MCF 10A (cell line): ENCODE data around the gene C2orf78. TPM values are rescaled to one million over a fixed set of nuclear protein-coding genes. Genes with fewer than 3 reads are reported as not detected.
A peak's percentile ranks its signal among the peaks of the same experiment; 100 is the strongest.

ENCODE experiments used
- BruUV-seq: library from RNA; stranded (reverse); fragments of 400-500 nt; replicated peaks from 2 replicates; lab custom pipeline; 2021; lab: Mats Ljungman, UMichigan
- CTCF ChIA-PET: fragments of 300-600 bp; sonication (Branson Sonifier 250); formaldehyde crosslinking; extraction: SDS; loops from one replicate; lab custom pipeline; 2021; ENCODE audit warnings: antibody characterized with exemption, inconsistent platforms; lab: Yijun Ruan, JAX
- POLR2A ChIA-PET: fragments of 300-600, 350-650 bp; sonication (Branson Sonifier 250); formaldehyde crosslinking; extraction: SDS; loops from one replicate; lab custom pipeline; 2020; ENCODE audit warnings: antibody characterized with exemption, inconsistent platforms; lab: Yijun Ruan, JAX
- DNase-seq: peaks from one replicate; pipeline ENCODE4 v3.0.0-alpha.2; 2018; ENCODE audit not compliant: unreplicated experiment
- H3K27ac Mint-ChIP-seq: one replicate; pipeline ENCODE4 v1.8.0; 2022; ENCODE audit warnings: mild to moderate bottlenecking, low read depth, mixed read lengths; ENCODE audit not compliant: unreplicated experiment
- H3K27me3 Mint-ChIP-seq: one replicate; pipeline ENCODE4 v1.8.0; 2022; ENCODE audit warnings: mixed read lengths; ENCODE audit not compliant: insufficient read depth, unreplicated experiment
- H3K36me3 Mint-ChIP-seq: one replicate; pipeline ENCODE4 v1.8.0; 2022; ENCODE audit warnings: mild to moderate bottlenecking, moderate library complexity, mixed read lengths; ENCODE audit not compliant: insufficient read depth, unreplicated experiment
- H3K4me1 Mint-ChIP-seq: one replicate; pipeline ENCODE4 v1.8.0; 2022; ENCODE audit warnings: mixed read lengths; ENCODE audit not compliant: insufficient read depth, unreplicated experiment
- H3K4me3 Mint-ChIP-seq: one replicate; pipeline ENCODE4 v1.8.0; 2022; ENCODE audit warnings: mild to moderate bottlenecking, moderate library complexity, mixed read lengths; ENCODE audit not compliant: unreplicated experiment
- H3K9me3 Mint-ChIP-seq: one replicate; pipeline ENCODE4 v1.8.0; 2022; ENCODE audit warnings: mixed read lengths; ENCODE audit not compliant: unreplicated experiment
- CTCF ChIP-seq: fragments of 200-600 bp; IDR thresholded peaks from one replicate; pipeline ENCODE4 v1.8.0; 2022; ENCODE audit warnings: antibody characterized with exemption, mild to moderate bottlenecking; ENCODE audit not compliant: unreplicated experiment
- intact Hi-C: fragments of 100-400 bp; cut with micrococcal nuclease; formaldehyde crosslinking; loops from 2 replicates; pipeline ENCODE4 v1.14.1; 2022
- total RNA-seq: library from RNA; stranded (reverse); gene quantifications from 2 replicates; pipeline ENCODE4 v1.2.3, GENCODE V29; 2022

The C2orf78 gene
- total RNA-seq, 1 experiment from 2014 or later, result not detected

DNA sequence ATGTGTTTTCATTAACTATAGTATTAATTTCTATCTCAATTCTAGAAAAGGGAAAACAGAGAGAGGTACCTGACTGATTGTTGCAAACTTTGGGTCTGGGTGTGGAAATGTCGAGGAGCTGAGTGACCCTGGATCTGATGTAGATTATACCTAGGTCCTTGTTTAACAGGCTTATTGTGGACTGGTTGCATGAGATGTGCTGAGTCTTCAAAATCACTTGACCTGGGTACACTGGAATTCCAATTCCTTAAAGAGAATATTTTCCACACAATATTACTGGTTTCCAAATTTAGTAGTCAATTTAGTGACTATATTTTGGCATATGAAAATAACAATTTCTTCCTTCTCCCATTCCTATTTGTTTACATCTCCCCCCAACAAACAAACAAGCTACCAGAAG lies 17.6 kb upstream of the C2orf78 start:
- no TSS peak for BruUV-seq
- DNase-seq, result no peak
- CTCF ChIA-PET, result no interaction called here

DNA sequence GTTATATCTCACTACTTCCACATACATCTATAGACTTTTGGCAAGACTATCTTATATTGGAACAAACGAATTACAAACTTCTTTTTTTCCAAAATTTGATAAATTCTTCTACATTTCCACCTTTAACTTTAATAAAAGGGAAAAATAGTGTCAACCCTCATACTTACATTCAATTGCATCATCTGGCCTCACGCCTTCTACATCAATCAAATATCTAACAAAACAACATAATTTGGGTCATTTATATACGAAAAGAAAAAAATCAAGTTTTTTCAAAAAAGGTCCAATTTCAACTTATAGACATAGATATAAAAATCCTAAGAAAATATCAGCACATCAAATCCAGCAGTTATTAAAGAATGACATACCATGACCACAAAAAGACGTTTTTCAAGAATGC lies 17.0 kb upstream of the C2orf78 start:
- Mint-ChIP-seq H3K27ac (no peak overlapping the region), H3K9me3 (no peaks in the 10 kb centered on the region), H3K36me3 (peaks cover 99% of the 10 kb centered on the region), H3K4me1 (peaks cover 17% of the 10 kb centered on the region), H3K27me3 (no peaks in the 10 kb centered on the region), H3K4me3 (no peak overlapping the region)
- TF ChIP-seq CTCF, result no peak
- CTCF ChIA-PET, result no interaction called here
- no peak for DNase-seq
- BruUV-seq, result no TSS peak
- intact Hi-C loops, result no loop called here
- POLR2A ChIA-PET, result no interaction called here

More for the DNA sequence above, 17.6 kb upstream of the C2orf78 start:
- TF ChIP-seq CTCF, result no peak
- H3K36me3 Mint-ChIP-seq, result peaks cover 99% of the 10 kb centered on the region
- H3K27ac Mint-ChIP-seq, result no peak overlapping the region
- intact Hi-C loops, result no loop called here
- H3K4me1 Mint-ChIP-seq, result peaks cover 17% of the 10 kb centered on the region
- no peak overlapping the region for H3K4me3 Mint-ChIP-seq
- no peaks in the 10 kb centered on the region for H3K9me3 Mint-ChIP-seq
- no peaks in the 10 kb centered on the region for H3K27me3 Mint-ChIP-seq
- POLR2A ChIA-PET, result interaction anchor here (1.2 kb wide), 1 partner anchor 9 kb away, joined by 3 read pairs; no protein-coding TSS in a partner anchor

DNA sequence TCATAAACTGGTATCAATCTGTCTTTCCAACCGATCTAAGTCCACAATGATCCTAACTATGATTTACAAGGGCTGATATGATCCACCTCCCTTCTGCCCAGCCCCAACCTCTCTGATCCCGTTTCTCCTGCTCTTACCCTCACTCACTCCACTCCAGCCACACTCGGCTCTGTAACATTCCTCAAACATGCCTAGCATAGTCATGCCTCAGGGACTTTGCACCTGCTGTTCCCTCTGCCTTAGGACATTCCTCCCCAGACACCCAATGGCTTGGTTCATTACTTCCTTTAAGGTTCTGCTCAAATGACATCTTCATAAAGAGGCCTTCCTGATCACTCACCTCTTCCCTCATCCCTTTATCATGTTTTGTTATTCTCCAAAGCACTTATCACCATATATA lies 13.3 kb upstream of the C2orf78 start:
- BruUV-seq, result no TSS peak
- ChIA-PET CTCF (no interaction called here), POLR2A (no interaction called here)
- peaks cover 97% of the 10 kb centered on the region for H3K36me3 Mint-ChIP-seq
- no peak for DNase-seq
- no peaks in the 10 kb centered on the region for H3K9me3 Mint-ChIP-seq
- H3K27me3 Mint-ChIP-seq, result no peaks in the 10 kb centered on the region
- peak overlapping the region; percentile 44 for H3K27ac Mint-ChIP-seq
- no peak for TF ChIP-seq CTCF
- H3K4me3 Mint-ChIP-seq, result no peak overlapping the region
- intact Hi-C loops, result no loop called here
- peaks cover 23% of the 10 kb centered on the region for H3K4me1 Mint-ChIP-seq

- no peaks in the 10 kb centered on the region for H3K27me3 Mint-ChIP-seq
- TF ChIP-seq CTCF, result no peak
- POLR2A ChIA-PET, result interaction anchor here (0.9 to 1.4 kb wide), 2 partner anchors 9 to 17 kb away, joined by 3 to 4 read pairs; no protein-coding TSS in a partner anchor
- no peak for DNase-seq
- no TSS peak for BruUV-seq
- intact Hi-C loops, result no loop called here
- H3K27ac Mint-ChIP-seq, result peak overlapping the region; percentile 7
- peaks cover 95% of the 10 kb centered on the region for H3K36me3 Mint-ChIP-seq
- H3K4me1 Mint-ChIP-seq, result peaks cover 28% of the 10 kb centered on the region
- no peak overlapping the region for H3K4me3 Mint-ChIP-seq
- CTCF ChIA-PET, result interaction anchor here (1.0 kb wide), 1 partner anchor 8 kb away, joined by 3 read pairs; no protein-coding TSS in a partner anchor
- no peaks in the 10 kb centered on the region for H3K9me3 Mint-ChIP-seq
Observed at GRCh38 chr2:73772819-73773218, 11.2 kb upstream of the C2orf78 start.
